ENCODE data around the gene LST1.

DNA sequence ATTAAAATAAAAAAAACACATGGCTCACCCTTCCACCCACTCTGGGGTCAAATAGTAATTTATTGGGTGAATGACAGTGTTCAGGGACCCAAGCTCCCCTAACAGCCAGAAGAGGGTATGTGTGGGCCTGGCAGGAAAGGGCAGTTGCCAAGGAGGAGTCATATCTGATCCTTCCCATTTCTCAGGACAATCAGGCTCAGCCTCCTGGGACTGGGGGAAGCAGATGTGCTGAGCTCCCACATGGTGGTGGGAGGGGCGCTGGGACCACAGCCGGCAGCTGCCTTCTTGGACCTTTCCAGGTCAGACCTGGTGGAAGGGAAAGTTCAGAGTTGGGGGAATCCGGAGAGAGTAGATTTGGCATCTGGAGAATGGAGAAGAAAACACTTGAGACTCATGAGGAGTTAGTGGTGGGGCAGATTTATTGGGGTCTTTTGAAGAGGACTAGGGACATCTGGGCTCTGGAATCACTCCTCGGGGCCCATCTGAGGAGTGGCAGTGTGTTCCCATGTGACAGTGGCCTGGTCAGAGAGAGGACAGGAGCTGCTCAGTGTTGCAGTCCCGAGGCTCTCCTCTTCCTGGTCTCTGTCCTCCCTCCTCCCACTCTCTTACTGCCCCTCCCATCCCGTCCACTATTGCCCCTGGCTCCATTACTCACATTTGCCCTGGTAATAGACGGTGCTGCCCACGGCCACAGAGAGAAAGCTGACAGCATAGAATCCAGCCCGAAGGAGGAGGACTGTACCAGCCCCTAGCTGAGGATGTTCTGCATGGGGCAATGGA is 3.0 kb downstream of the LST1 start:
- TF ChIP-seq, protein P1, sequence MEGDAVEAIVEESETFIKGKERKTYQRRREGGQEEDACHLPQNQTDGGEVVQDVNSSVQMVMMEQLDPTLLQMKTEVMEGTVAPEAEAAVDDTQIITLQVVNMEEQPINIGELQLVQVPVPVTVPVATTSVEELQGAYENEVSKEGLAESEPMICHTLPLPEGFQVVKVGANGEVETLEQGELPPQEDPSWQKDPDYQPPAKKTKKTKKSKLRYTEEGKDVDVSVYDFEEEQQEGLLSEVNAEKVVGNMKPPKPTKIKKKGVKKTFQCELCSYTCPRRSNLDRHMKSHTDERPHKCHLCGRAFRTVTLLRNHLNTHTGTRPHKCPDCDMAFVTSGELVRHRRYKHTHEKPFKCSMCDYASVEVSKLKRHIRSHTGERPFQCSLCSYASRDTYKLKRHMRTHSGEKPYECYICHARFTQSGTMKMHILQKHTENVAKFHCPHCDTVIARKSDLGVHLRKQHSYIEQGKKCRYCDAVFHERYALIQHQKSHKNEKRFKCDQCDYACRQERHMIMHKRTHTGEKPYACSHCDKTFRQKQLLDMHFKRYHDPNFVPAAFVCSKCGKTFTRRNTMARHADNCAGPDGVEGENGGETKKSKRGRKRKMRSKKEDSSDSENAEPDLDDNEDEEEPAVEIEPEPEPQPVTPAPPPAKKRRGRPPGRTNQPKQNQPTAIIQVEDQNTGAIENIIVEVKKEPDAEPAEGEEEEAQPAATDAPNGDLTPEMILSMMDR (conservative IDR thresholded peaks at IDR 0.05 in 1 of 2, IDR thresholded peaks at IDR 0.05 in 1 of 2; ENCODE audit: low read depth in 1 of 2, low read length in 2 of 2) = no peak
- no peak for TF ChIP-seq EZH2 (IDR thresholded peaks at IDR 0.05; ENCODE audit: low read length, missing control alignments)
